ENCODE data around the gene JCAD. TPM values are rescaled to one million over a fixed set of nuclear protein-coding genes. Genes with fewer than 3 reads are reported as not detected.

JCAD gene
- total and polyA plus RNA-seq, 9 of the 15 experiments (the other 6 are each of a cell fraction or from before 2014, with no cell fraction given), result not detected

- peak; percentile 48 for ATAC-seq
- intact Hi-C loops (cut with micrococcal nuclease), result loop anchor here (5.0 kb wide), 1 partner anchor 387 kb away; no protein-coding TSS in a partner anchor
- H3K27me3 ChIP-seq (ENCODE audit: control insufficient read depth in 2 of 2, insufficient read depth in 2 of 2, low read length in 2 of 2), result peaks cover 0 to 18% of the 10 kb centered on the region in 2 experiments; a peak in 2 of 5 replicates
- no peak for TF ChIP-seq NCOA4 (IDR thresholded peaks at IDR 0.05; ENCODE audit: partially characterized antibody)
- no peak for TF ChIP-seq MEIS2 (IDR thresholded peaks at IDR 0.05; ENCODE audit: partially characterized antibody)
- TF ChIP-seq, protein P1, sequence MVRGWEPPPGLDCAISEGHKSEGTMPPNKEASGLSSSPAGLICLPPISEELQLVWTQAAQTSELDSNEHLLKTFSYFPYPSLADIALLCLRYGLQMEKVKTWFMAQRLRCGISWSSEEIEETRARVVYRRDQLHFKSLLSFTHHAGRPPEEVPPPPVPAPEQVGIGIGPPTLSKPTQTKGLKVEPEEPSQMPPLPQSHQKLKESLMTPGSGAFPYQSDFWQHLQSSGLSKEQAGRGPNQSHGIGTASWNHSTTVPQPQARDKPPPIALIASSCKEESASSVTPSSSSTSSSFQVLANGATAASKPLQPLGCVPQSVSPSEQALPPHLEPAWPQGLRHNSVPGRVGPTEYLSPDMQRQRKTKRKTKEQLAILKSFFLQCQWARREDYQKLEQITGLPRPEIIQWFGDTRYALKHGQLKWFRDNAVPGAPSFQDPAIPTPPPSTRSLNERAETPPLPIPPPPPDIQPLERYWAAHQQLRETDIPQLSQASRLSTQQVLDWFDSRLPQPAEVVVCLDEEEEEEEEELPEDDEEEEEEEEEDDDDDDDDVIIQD (CRISPR knock-in tag; IDR thresholded peaks at IDR 0.05), result no peak
- TF ChIP-seq ATF3 (IDR thresholded peaks at IDR 0.05), result peak; percentile 32; the same call in 1 of the 2 replicates
- no peak for TF ChIP-seq ATF3 (CRISPR knock-in tag; conservative IDR thresholded peaks at IDR 0.05)
- TF ChIP-seq FOXK2 (conservative IDR thresholded peaks at IDR 0.05 in 1 of 2, IDR thresholded peaks at IDR 0.05 in 1 of 2; ENCODE audit: low read depth in 2 of 2), result no peak
- no peak for TF ChIP-seq ARID2 (IDR thresholded peaks at IDR 0.05)
- TF ChIP-seq XRCC3 (IDR thresholded peaks at IDR 0.05), result no peak
- no peak for TF ChIP-seq PTBP1 (IDR thresholded peaks at IDR 0.05; ENCODE audit: low read depth, low read length)
- no peak for TF ChIP-seq CEBPG (CRISPR knock-in tag; IDR thresholded peaks at IDR 0.05)
- peak in 1 of 2 experiments; percentile 58; a peak in 2 of 4 replicates for TF ChIP-seq CEBPG (tag; conservative IDR thresholded peaks at IDR 0.05 in 1 of 2, IDR thresholded peaks at IDR 0.05 in 1 of 2)
- no peak for TF ChIP-seq KAT2B (IDR thresholded peaks at IDR 0.05; ENCODE audit: low read depth, low read length)
- peak in 1 of 2 experiments; percentile 35; a peak in 1 of 4 replicates for TF ChIP-seq TRIM24 (IDR thresholded peaks at IDR 0.05)
- peak; percentile 16; the same call in 1 of the 2 replicates for TF ChIP-seq CXXC5 (CRISPR knock-in tag; IDR thresholded peaks at IDR 0.05)
- H3K4me2 ChIP-seq (ENCODE audit: insufficient read depth, low read length), result no peak overlapping the region
- ChIA-PET CTCF (ENCODE audit: low intra/inter-chr PET ratio) (no interaction called here), POLR2A (interaction anchor here (0.6 kb wide), 1 partner anchor 289 kb away, joined by 3 read pairs; no protein-coding TSS in a partner anchor)
- H3K79me2 ChIP-seq (ENCODE audit: control insufficient read depth, insufficient read depth, low read length), result no peaks in the 10 kb centered on the region
- no peak overlapping the region for H3K27ac ChIP-seq (ENCODE audit: extremely low read depth, low read depth, low read length)
- WGBS (ENCODE audit: insufficient coverage, low coverage, missing lambda C conversion rate), result 0% methylated on average over 4 of the region's 4 CpGs
- DNase-seq (ENCODE audit: extremely low read depth in 1 of 4, low spot score in 3 of 4), result no peak
- H3K9me3 ChIP-seq (replicated peaks; ENCODE audit: control insufficient read depth, insufficient read depth, low read depth, low read length), result no peaks in the 10 kb centered on the region
- FAIRE-seq, result no peak
- peaks cover 10% of the 10 kb centered on the region; the same call in 1 of the 2 replicates for H4K20me1 ChIP-seq (replicated peaks; ENCODE audit: control insufficient read depth, insufficient read depth, low read length)
- no peaks in the 10 kb centered on the region for H3K36me3 ChIP-seq (ENCODE audit: control insufficient read depth, insufficient read depth, low read length)
- H3K4me3 ChIP-seq, result no peak overlapping the region
- H3K4me1 ChIP-seq (replicated peaks in 1 of 2; ENCODE audit: control insufficient read depth in 2 of 2, insufficient read depth in 2 of 2, low read length in 2 of 2), result no peaks in the 10 kb centered on the region
- H3K9ac ChIP-seq (ENCODE audit: insufficient read depth in 1 of 2, low read depth in 2 of 2, low read length in 2 of 2), result no peak overlapping the region
- H3K9me1 ChIP-seq (ENCODE audit: control insufficient read depth, insufficient read depth, low read length), result no peaks in the 10 kb centered on the region
- in situ Hi-C loops (cut with MboI), result loop anchor here (10.0 kb wide), 1 partner anchor 390 kb away; no protein-coding TSS in a partner anchor
- no TSS peak for BruUV-seq (replicated peaks)
- no peak overlapping the region for H2AFZ ChIP-seq (ENCODE audit: low read depth, low read length)
Observed at GRCh38 chr10:29994811-29995210, 64.6 kb downstream of the JCAD start.

Data from K562 (cell line).